ENCODE data around the gene PUSL1.

PUSL1 gene

DNA sequence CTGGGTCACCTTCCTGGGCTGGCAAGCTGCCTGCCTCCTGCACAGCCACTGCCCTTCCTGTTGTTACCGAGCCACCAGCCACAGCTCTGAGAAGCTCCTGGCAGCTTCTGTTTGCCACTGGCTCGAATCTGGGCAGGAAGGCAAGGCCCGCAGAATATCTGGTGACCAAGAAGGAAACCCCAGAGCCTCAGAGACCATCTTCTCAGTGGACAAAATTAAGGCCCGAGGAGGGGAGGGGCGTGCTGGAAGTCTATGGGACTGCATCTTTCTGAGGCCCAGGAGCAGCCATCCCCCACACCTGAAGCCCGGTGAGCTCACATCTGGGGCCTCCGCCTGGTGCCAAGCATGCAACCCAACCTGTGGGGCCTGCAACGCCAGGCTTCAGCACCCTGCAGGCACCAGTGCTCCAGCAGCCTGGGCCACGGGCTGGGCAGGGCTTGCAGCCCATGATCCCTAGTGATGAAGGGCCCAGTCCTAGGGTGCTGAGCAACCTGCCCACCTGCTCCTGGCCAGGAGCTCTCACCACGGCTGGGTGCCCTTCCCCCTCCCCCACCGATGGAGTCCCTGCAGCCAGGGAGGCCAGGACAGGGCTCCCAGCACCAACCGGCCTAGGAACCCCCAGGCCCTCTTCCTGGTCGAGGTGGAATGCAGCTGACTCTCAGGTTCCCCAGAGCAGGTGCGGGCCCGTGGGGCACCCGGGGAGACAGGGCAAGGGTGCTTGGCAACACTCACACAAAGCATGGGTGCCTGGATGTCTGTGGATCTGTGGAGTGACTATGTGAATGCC is 17.1 kb downstream of the PUSL1 start:
- DNase-seq (ENCODE audit: low spot score): no peak

DNA sequence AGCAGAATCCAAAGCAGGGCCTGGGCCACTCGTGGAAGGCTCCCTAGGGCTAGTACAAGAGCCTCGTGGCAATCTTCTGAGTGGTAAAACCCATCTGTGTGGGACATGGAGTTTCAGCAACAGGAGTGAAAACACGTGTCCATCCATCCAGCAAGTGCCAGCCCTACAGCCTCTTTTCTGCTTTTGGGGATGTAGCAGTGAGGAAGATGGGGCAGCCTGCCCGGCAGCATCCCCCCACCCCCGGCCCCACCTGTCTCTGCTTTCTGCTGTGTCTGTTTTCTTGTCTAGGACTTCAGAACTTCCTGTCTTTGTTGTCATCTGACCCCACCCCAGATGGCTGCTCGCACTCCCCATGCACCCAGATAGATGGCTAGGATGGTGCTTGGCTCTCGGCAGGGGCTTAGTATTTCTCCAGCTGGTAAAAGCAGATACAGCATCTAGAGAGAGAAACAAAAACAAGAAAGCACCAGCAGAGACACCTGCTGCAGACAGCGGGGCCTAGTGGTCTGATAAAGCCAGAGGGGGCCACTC is 17.7 kb downstream of the PUSL1 start:
- DNase-seq (ENCODE audit: low spot score): no peak

DNA sequence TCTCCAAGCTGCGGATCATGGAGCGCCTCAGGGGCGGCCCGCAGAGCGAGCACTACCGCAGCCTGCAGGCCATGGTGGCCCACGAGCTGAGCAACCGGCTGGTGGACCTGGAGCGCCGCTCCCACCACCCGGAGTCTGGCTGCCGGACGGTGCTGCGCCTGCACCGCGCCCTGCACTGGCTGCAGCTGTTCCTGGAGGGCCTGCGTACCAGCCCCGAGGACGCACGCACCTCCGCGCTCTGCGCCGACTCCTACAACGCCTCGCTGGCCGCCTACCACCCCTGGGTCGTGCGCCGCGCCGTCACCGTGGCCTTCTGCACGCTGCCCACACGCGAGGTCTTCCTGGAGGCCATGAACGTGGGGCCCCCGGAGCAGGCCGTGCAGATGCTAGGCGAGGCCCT is 18.9 kb downstream of the PUSL1 start:
- no peak for DNase-seq (ENCODE audit: low spot score)

DNA sequence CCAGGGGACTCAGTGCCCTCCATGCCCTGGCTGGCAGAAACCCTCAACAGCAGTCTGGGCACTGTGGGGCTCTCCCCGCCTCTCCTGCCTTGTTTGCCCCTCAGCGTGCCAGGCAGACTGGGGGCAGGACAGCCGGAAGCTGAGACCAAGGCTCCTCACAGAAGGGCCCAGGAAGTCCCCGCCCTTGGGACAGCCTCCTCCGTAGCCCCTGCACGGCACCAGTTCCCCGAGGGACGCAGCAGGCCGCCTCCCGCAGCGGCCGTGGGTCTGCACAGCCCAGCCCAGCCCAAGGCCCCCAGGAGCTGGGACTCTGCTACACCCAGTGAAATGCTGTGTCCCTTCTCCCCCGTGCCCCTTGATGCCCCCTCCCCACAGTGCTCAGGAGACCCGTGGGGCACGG is 19.9 kb downstream of the PUSL1 start:
- DNase-seq (ENCODE audit: low spot score): no peak

DNA sequence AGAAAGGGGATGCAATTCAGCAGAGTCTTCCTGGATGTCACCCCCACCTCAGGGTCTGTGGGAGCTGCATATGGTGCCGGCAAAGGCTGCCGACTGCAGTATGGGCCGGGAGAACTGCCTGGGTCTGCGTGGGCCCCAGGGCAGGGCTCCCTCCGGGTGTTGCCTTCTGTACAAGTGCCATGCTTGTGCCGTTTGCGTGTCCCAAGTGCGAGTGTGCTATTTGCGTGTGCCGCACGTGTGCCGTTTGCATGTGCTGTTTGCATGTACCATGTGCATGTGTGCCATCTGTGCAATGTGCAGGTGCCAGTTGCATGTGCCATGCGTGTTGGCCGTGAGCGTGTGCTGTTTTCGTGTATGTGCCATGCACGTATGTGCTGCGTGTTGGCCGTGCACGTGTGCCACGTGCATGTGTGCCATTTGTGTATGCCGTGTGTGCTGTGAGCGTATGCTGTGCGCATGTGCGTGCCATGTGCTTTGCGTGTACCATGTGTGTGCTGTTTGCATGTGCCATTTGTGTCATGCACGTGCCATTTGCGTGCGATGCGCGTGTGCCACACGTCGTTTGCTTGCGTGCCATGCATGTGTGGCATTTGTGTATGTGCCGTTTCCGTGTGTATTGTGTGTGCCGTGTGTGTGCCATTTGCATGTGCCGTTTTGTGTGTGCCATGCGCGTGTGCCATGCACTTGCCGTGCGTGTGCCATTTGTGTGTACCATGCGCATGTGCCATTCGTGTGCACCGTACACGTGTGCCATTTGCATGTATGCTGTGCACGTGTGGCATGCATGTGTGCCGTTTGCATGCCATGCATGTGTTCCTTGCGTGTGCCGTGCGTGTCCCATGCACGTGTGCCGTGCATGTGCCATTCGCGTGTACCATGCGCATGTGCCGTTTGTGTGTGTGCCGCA is 21.2 kb downstream of the PUSL1 start:
- no peak for DNase-seq (ENCODE audit: low spot score)

DNA sequence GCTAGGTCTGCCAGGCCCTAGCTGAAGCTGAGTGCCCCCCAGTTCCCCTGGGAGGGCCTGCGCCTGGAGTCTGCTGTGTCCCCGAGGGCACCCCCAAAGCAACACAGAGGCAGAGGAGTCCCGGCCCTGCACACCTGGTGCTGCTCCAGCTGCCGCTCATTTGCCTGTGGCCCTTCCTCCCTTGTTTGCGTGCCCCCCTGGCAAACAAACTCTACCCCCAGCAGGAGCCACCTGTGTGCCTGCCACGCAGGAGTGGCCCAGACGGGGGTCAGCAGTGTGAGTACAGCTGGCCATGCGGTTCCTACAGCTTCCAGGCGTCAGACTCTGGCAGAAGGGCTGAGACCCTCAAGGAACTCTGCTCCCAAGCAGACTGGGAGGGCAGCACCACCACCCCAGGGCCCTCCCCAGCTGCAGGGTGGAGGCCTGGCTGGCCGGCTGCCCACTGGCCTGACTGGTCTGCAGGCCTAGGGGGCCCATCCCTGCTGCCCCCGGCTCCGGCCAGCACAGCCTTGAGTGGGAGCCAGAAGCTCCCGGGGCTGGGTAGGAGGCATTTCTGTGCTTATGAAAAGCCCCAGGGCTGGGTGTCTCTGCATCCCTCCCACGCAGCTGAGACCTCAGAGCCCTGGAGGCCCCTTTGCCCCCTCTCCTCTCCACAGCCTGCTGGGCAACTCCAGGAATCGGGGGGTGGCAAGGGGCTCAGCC is 22.1 kb downstream of the PUSL1 start:
- DNase-seq (ENCODE audit: low spot score): no peak

DNA sequence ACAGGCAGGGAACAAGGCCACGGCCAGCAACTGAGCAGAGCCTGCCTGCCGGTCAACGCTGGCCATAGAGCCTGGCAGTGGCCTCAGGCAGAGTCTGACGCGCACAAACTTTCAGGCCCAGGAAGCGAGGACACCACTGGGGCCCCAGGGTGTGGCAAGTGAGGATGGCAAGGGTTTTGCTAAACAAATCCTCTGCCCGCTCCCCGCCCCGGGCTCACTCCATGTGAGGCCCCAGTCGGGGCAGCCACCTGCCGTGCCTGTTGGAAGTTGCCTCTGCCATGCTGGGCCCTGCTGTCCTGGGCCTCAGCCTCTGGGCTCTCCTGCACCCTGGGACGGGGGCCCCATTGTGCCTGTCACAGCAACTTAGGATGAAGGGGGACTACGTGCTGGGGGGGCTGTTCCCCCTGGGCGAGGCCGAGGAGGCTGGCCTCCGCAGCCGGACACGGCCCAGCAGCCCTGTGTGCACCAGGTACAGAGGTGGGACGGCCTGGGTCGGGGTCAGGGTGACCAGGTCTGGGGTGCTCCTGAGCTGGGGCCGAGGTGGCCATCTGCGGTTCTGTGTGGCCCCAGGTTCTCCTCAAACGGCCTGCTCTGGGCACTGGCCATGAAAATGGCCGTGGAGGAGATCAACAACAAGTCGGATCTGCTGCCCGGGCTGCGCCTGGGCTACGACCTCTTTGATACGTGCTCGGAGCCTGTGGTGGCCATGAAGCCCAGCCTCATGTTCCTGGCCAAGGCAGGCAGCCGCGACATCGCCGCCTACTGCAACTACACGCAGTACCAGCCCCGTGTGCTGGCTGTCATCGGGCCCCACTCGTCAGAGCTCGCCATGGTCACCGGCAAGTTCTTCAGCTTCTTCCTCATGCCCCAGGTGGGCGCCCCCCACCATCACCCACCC is 22.9 kb downstream of the PUSL1 start, which contains the start of gene TAS1R3:
TSS of gene TAS1R3 (plus strand) at position 213 of the 898 bp plus-strand sequence. CDS start at position 279, 66 bp downstream.
- DNase-seq (ENCODE audit: low spot score): no peak

DNA sequence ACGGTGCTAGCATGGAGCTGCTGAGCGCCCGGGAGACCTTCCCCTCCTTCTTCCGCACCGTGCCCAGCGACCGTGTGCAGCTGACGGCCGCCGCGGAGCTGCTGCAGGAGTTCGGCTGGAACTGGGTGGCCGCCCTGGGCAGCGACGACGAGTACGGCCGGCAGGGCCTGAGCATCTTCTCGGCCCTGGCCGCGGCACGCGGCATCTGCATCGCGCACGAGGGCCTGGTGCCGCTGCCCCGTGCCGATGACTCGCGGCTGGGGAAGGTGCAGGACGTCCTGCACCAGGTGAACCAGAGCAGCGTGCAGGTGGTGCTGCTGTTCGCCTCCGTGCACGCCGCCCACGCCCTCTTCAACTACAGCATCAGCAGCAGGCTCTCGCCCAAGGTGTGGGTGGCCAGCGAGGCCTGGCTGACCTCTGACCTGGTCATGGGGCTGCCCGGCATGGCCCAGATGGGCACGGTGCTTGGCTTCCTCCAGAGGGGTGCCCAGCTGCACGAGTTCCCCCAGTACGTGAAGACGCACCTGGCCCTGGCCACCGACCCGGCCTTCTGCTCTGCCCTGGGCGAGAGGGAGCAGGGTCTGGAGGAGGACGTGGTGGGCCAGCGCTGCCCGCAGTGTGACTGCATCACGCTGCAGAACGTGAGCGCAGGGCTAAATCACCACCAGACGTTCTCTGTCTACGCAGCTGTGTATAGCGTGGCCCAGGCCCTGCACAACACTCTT is 23.8 kb downstream of the PUSL1 start:
- DNase-seq (ENCODE audit: low spot score): no peak

DNA sequence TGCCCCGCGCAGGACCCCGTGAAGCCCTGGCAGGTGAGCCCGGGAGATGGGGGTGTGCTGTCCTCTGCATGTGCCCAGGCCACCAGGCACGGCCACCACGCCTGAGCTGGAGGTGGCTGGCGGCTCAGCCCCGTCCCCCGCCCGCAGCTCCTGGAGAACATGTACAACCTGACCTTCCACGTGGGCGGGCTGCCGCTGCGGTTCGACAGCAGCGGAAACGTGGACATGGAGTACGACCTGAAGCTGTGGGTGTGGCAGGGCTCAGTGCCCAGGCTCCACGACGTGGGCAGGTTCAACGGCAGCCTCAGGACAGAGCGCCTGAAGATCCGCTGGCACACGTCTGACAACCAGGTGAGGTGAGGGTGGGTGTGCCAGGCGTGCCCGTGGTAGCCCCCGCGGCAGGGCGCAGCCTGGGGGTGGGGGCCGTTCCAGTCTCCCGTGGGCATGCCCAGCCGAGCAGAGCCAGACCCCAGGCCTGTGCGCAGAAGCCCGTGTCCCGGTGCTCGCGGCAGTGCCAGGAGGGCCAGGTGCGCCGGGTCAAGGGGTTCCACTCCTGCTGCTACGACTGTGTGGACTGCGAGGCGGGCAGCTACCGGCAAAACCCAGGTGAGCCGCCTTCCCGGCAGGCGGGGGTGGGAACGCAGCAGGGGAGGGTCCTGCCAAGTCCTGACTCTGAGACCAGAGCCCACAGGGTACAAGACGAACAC is 24.5 kb downstream of the PUSL1 start:
- no peak for DNase-seq (ENCODE audit: low spot score)

DNA sequence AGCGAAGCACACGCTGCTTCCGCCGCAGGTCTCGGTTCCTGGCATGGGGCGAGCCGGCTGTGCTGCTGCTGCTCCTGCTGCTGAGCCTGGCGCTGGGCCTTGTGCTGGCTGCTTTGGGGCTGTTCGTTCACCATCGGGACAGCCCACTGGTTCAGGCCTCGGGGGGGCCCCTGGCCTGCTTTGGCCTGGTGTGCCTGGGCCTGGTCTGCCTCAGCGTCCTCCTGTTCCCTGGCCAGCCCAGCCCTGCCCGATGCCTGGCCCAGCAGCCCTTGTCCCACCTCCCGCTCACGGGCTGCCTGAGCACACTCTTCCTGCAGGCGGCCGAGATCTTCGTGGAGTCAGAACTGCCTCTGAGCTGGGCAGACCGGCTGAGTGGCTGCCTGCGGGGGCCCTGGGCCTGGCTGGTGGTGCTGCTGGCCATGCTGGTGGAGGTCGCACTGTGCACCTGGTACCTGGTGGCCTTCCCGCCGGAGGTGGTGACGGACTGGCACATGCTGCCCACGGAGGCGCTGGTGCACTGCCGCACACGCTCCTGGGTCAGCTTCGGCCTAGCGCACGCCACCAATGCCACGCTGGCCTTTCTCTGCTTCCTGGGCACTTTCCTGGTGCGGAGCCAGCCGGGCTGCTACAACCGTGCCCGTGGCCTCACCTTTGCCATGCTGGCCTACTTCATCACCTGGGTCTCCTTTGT is 25.3 kb downstream of the PUSL1 start:
- DNase-seq (ENCODE audit: low spot score): no peak

DNA sequence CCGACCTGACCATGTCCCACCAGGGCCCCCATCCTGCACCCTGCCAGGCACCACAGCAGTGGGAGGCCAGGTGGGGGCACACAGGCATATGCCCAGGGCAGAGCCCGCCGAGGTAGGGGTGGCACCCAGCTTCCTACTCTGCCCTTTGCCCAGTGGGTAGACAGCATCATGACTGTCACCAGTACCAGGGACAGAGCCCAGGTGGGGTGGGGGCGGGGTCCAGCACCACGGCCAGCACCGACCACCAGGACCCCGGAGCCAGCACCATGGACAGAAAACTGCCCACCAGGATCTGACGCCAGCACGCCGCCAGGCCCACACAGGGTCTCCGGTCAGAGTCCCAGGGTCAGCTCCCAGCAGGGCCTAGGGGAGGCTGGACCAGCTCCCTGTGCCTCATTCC is 26.4 kb downstream of the PUSL1 start:
- DNase-seq (ENCODE audit: low spot score): no peak

DNA sequence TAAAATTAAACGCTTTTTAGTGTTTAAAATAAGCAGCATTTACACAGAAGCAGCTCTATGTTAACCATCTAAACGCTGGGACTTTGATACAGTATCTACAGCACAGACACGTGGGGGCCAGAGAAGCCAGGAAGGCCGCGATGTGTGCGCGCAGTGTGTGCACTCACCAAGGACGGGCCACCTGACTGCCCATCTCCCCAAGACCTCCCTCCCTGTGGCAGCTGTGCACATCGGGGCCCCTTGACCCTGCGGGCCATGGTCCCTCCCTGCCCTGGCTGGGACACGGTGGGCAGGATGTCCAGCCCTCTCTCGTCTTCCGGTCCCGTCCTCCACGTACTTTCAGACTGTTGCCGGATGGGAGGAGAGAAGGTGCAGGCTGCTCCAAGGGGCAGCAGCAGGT is 26.9 kb downstream of the PUSL1 start:
- DNase-seq (ENCODE audit: low spot score): no peak

DNA sequence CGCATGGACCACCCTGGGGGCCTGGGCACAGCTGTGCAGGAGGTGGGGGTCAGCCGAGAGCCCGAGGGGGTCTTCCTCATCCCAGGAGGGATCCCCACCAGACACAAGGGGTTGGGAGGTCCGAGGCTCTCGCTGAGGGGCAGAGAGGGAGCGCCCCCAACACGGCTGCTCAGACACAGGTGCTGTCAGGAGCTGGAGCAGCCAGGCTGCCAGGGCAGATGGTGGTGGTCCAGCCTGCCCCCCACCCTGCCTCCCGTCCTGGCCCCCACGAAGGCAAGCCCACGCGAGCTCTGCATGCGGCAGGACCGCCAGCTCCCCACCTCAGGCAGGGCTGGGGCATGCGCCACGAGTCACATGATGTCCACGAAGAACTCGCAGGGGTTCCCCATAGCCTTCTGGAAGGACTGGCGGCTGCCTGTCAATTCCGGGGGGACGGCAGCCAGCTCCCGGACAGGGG is 27.4 kb downstream of the PUSL1 start:
- DNase-seq (ENCODE audit: low spot score): no peak

DNA sequence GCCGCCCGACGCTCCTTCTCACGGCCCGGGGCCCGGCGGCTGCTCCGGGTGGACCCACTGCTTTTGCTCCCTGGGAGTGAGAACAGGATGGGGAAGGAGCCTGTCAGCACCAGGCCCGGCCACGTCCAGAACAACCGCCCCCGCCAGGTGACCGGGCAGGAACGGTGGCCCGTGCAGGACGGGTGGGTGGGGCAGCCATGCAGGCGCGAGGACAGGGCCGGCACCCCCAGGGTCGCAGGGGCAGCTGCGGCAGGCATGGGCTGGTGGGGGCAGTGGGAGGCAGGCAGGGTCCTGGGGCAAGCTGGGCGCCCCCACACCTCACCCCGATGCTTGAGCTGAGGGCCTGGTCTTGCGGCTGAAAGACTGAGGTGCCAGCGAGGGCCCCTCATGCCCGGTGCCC is 28.0 kb downstream of the PUSL1 start:
- no peak for DNase-seq (ENCODE audit: low spot score)

DNA sequence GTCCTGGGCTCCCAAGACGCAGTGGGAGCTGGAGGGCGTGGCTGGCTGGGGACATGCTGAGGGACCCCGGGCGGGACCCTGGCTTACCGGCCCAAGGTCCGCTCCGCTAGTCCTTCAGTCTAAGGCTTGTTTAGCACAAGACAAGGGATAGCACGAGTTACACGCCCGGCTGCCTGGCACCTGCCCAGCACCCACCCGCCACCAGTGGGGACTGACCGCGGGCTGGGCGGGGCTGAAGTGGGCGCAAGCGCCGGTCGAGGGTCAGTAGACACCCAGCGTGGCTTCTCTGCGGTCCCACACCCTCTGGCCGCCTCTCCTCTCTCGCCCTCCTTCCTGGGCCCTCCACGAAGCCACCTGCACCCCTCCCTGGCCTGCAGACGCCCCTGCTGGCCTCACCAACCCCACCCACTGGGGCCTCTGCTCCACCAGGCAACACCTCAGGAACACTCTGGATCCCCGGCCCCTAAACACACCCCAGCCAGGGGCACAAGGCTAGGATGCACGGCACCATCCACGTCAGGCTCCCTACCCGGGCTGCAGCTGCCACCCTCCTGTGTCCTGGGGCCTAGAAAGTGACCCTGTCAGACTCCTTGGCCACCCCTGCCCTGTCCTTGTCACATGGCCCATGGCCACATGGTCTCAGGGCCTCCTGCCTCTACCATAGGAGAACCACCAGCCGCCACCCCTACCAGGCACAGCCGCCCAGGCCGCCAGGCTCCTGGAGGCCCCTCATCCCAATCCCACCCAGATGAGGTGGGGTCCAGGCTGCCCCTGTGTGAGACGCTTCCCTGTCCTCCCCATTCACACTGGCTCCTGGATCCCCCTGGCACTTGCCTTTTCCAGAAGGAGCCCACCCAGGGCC is 28.8 kb downstream of the PUSL1 start:
- DNase-seq (ENCODE audit: low spot score): no peak

DNA sequence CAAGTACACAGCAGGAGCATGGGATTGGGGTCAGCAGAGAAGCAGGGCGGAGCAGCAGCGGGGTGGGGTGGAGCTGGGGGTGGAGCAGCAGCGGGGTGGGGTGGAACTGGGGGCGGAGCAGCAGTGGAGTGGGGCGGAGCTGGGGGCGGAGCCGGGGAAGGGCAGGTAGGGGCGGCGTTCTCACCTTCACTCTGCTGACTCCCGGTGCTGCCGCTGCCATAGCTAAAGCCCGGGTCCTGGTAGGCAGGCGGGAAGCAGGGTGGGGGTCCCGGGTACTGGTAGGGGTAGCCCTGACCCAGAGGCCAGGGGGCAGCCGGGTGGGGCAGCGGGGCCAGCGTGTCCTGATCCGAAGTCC is 29.4 kb downstream of the PUSL1 start:
- no peak for DNase-seq (ENCODE audit: low spot score)

DNA sequence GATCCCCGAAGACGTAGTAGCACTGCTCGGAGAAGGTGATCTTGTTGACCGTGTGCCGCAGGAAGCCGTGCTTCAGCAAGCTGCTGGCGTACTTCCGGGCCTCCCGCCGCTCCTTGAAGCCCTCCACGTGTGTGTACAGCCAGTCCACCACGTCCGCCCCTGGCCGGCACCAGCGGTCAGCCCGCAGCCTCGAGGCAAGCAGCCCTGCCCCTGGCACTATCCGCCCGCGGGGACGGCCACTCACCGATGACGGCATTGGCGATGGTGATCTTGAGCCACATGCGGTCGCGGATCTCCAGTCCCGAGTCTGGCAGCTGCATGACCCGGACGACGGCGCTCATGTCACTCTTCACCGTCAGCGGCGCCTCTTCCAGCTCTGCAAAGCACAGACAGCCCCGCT is 29.9 kb downstream of the PUSL1 start:
- no peak for DNase-seq (ENCODE audit: low spot score)

DNA sequence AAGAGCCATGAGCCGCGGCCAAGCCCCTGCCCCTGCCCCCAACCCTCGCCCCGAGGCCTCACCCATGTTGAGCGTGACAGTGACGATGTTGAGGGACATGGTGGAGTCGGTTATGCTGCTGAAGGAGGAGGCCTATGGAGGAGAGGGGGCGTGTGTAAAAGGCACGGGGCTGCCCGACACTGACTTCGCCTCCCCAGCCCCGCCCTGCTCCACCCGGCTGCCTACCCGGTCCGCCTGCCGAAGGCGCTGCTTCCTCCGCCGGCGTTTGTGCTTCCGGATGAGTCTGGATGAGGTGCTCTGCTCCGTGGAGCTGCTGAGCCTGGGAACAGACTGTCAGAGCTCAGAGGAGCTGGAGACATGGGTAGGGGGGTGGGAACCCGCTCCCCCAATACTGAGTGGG is 31.8 kb downstream of the PUSL1 start:
- DNase-seq (ENCODE audit: low spot score): no peak

Data from hematopoietic multipotent progenitor cell treated with erythropoietin and hydrocortisone succinate and interleukin-3 and kit ligand, for 17 days (in vitro differentiated cells).